Stomach (tissue), 9 donors: ENCODE data around the gene ST6GALNAC3. TPM values are rescaled to one million over a fixed set of nuclear protein-coding genes. Genes with fewer than 3 reads are reported as not detected.
"Not testable (repeated sequence)": the region's sequence is repeated elsewhere in the genome, so short reads cannot be mapped to it uniquely, and the experiment has no call there.

ENCODE experiments used
- DNase-seq, 2 donors: peaks; one replicate each; pipeline versions ENCODE4 v3.0.0 to v3.0.0-alpha.2; 2013 to 2019
- H3K27ac ChIP-seq, 5 donors: fragments of 200-600 bp in 4 of 5; sonication (generic) in 4 of 5; one replicate each; pipeline ENCODE4 v1.5.1; 2013 to 2019; ENCODE audit warnings: mild to moderate bottlenecking in 1 of 5, moderate library complexity in 1 of 5
- H3K27me3 ChIP-seq, 3 donors: fragments of 200-600 bp; sonication (generic); one replicate each; pipeline ENCODE4 v1.5.1; 2017 to 2019; ENCODE audit warnings: mixed run types in 1 of 3
- H3K36me3 ChIP-seq, 4 donors: fragments of 200-600 bp; sonication (generic); 1 replicate in 3 of 4; 2 replicates in 1 of 4; pipeline ENCODE4 v1.5.1; 2016 to 2019
- H3K4me1 ChIP-seq, 4 donors: fragments of 200-600 bp; sonication (generic); one replicate each; pipeline ENCODE4 v1.5.1; 2016 to 2019
- H3K4me3 ChIP-seq, 4 donors: fragments of 200-600 bp; sonication (generic) in 3 of 4; one replicate each; pipeline ENCODE4 v1.5.1; 2016 to 2019; ENCODE audit warnings: mild to moderate bottlenecking in 1 of 4
- H3K9me3 ChIP-seq, 4 donors: fragments of 200-600 bp; sonication (generic); one replicate each; pipeline ENCODE4 v1.5.1; 2016 to 2019
- CTCF ChIP-seq, 7 experiments: fragments of 450-650 bp in 4 of 7; fragments of 200-600 bp in 3 of 7; sonication (generic) in 3 of 7; IDR thresholded peaks; one replicate each; pipeline ENCODE4 v1.5.1; 2016 to 2019; ENCODE audit warnings: antibody characterized with exemption in 7 of 7, control low read depth in 2 of 7, mild to moderate bottlenecking in 1 of 7
- EP300 ChIP-seq: sonication (generic); formaldehyde crosslinking; IDR thresholded peaks from one replicate; pipeline ENCODE4 v1.6.1; 2017; ENCODE audit warnings: antibody characterized with exemption
- POLR2A ChIP-seq, 4 donors: fragments of 450-650 bp; IDR thresholded peaks; one replicate each; pipeline ENCODE4 v1.6.1; 2016; ENCODE audit warnings: antibody characterized with exemption in 4 of 4, control low read depth in 2 of 4, mild to moderate bottlenecking in 1 of 4, moderate library complexity in 1 of 4
- POLR2AphosphoS5 ChIP-seq, 3 donors: sonication (generic); formaldehyde crosslinking; IDR thresholded peaks; one replicate each; pipeline ENCODE4 v1.6.1; 2016; ENCODE audit warnings: antibody characterized with exemption in 3 of 3
- WGBS, 5 donors: extraction: QIAGEN DNeasy Blood & Tissue Kit in 3 of 5; methylation state at CpG; one replicate each; pipeline versions ENCODE4 v1.1.5 to v1.1.7; 2013 to 2018; 5-methylcytosine and 5-hydroxymethylcytosine counted together
- intact Hi-C: fragments of 100-400 bp; cut with DNase I; formaldehyde crosslinking; loops from one replicate; pipeline ENCODE4 v1.15.1; 2023; ENCODE audit warnings: low total_unique reads
- polyA plus RNA-seq, 3 donors: library from polyadenylated mRNA; stranded (reverse); fragments of 200-250 nt; gene quantifications; one replicate each; pipeline ENCODE4 v1.2.3, GENCODE V29; 2013
- total RNA-seq, 5 donors: library from RNA; depleted of rRNA; stranded (reverse); fragments of >200 nt; gene quantifications; one replicate each; pipeline versions ENCODE4 v1.1.0 to v1.2.3, GENCODE V29; 2014 to 2016
- donor health status: healthy with polysubstance abuse.
- donor health status: Bipolar disorder and iron deficiency.
- donor health status: healthy.

ST6GALNAC3 gene
- total and polyA plus RNA-seq, 8 donors = under 0.01 to 21.7 (median 1.2) TPM; not detected in 1

- DNase-seq = no peak
- TF ChIP-seq EP300 (no peak), CTCF (IDR thresholded peaks at IDR 0.05) (no peak), POLR2A (IDR thresholded peaks at IDR 0.05) (no peak), POLR2AphosphoS5 (IDR thresholded peaks at IDR 0.05) (no peak)
- H3K9me3 ChIP-seq = no peaks in the 10 kb centered on the region
- H3K4me3 ChIP-seq = no peak overlapping the region
- H3K4me1 ChIP-seq = no peaks in the 10 kb centered on the region
- H3K27ac ChIP-seq = no peak overlapping the region
- intact Hi-C loops = no loop called here
- 47 to 72% (median 65%) methylated on average over 2 of the region's 2 CpGs for WGBS, 5 donors
- H3K27me3 ChIP-seq = no peaks in the 10 kb centered on the region
- no peaks in the 10 kb centered on the region for H3K36me3 ChIP-seq
These were observed 35.5 kb downstream of the ST6GALNAC3 start for GRCh38 chr1:76109901-76110560.

- Histone ChIP-seq H3K27ac (no peak overlapping the region), H3K36me3 (no peaks in the 10 kb centered on the region), H3K4me1 (no peaks in the 10 kb centered on the region), H3K9me3 (no peaks in the 10 kb centered on the region), H3K4me3 (no peak overlapping the region), H3K27me3 (no peaks in the 10 kb centered on the region)
- no peak for DNase-seq
- no peak for TF ChIP-seq POLR2AphosphoS5 (IDR thresholded peaks at IDR 0.05)
- intact Hi-C loops = no loop called here
- WGBS, 5 donors = 40 to 50% (median 49%) methylated on average over 1 of the region's 1 CpG
These were observed 36.1 kb downstream of the ST6GALNAC3 start for GRCh38 chr1:76110666-76111065.

- not testable (repeated sequence) for DNase-seq, H3K9me3 ChIP-seq, H3K27ac ChIP-seq
These were observed 37.8 kb downstream of the ST6GALNAC3 start for GRCh38 chr1:76112321-76112720.

GRCh38 chr1:76113446-76113845, 38.9 kb downstream of the ST6GALNAC3 start:
- no peaks in the 10 kb centered on the region for H3K27me3 ChIP-seq
- intact Hi-C loops = no loop called here
- H3K36me3 ChIP-seq = no peaks in the 10 kb centered on the region
- no peak overlapping the region for H3K4me3 ChIP-seq
- no peak for DNase-seq
- H3K9me3 ChIP-seq = no peaks in the 10 kb centered on the region
- peaks cover 0 to 4% (median 0%) of the 10 kb centered on the region in 4 donors for H3K4me1 ChIP-seq
- TF ChIP-seq CTCF (IDR thresholded peaks at IDR 0.05) = no peak
- no peak for TF ChIP-seq EP300
- no peak for TF ChIP-seq POLR2AphosphoS5 (IDR thresholded peaks at IDR 0.05)
- TF ChIP-seq POLR2A (IDR thresholded peaks at IDR 0.05) = no peak
- no peak overlapping the region for H3K27ac ChIP-seq

More at GRCh38 chr1:76112321-76112720, 37.8 kb downstream of the ST6GALNAC3 start:
- intact Hi-C loops, H3K4me1 ChIP-seq, H3K36me3 ChIP-seq, H3K27me3 ChIP-seq, H3K4me3 ChIP-seq: not testable (repeated sequence)
- 95 to 97% (median 96%) methylated on average over 6 to 27 of the region's 35 CpGs for WGBS, 5 donors

GRCh38 chr1:76115171-76115570, 40.6 kb downstream of the ST6GALNAC3 start:
- H3K9me3 ChIP-seq = no peaks in the 10 kb centered on the region
- H3K27me3 ChIP-seq = no peaks in the 10 kb centered on the region
- H3K4me1 ChIP-seq = peaks cover 0 to 4% (median 0%) of the 10 kb centered on the region in 4 donors
- H3K36me3 ChIP-seq = no peaks in the 10 kb centered on the region
- intact Hi-C loops = no loop called here
- 88 to 98% (median 95%) methylated on average over 2 of the region's 2 CpGs for WGBS, 5 donors
- no peak for DNase-seq
- TF ChIP-seq CTCF (IDR thresholded peaks at IDR 0.05) (no peak), POLR2AphosphoS5 (IDR thresholded peaks at IDR 0.05) (no peak), EP300 (no peak), POLR2A (IDR thresholded peaks at IDR 0.05) (no peak)
- H3K27ac ChIP-seq = no peak overlapping the region
- no peak overlapping the region for H3K4me3 ChIP-seq
